T-cell (primary cell): ENCODE measurements around the gene RACGAP1. TPM values are rescaled to one million over a fixed set of nuclear protein-coding genes. Genes with fewer than 3 reads are reported as not detected.

Experiments
- ATAC-seq, 4 experiments: fragments of 200-7000 bp in 3 of 4; fragments of 150-1000 bp in 1 of 4; cut with Tn5 transposase; replicated peaks in 1 of 4; 1 replicate in 3 of 4; 2 replicates in 1 of 4; pipeline ENCODE4 v1.10.0; 2021; ENCODE audit warnings: moderate library complexity in 3 of 4, mild to moderate bottlenecking in 2 of 4, moderate number of reproducible peaks in 1 of 4
- CTCF ChIA-PET, 2 donors: fragments of 300-600 bp; sonication (Branson Sonifier 250); formaldehyde crosslinking; loops; one replicate each; lab custom pipeline; 2022; ENCODE audit warnings: antibody characterized with exemption in 2 of 2; lab: Charles Lee
- POLR2A ChIA-PET, 2 donors: fragments of 300-600 bp; sonication (Branson Sonifier 250); formaldehyde crosslinking; loops; one replicate each; lab custom pipeline; 2022; ENCODE audit warnings: antibody characterized with exemption in 2 of 2; lab: Charles Lee
- DNase-seq, 35 experiments: peaks; one replicate each; pipeline versions ENCODE4 v3.0.0 to v3.0.0-alpha.2; 2013 to 2023
- H3K27ac ChIP-seq: one replicate; pipeline ENCODE4 v1.5.1; 2013; ENCODE audit warnings: low read length
- H3K27me3 ChIP-seq, 2 experiments: replicated peaks in 1 of 2; 1 replicate in 1 of 2; 2 replicates in 1 of 2; pipeline versions ENCODE4 v1.6.1 to v1.7.0; 2013; ENCODE audit warnings: low read length in 1 of 2, mixed read lengths in 1 of 2; ENCODE audit not compliant: control insufficient read depth in 2 of 2, insufficient read depth in 2 of 2; ENCODE audit errors: extremely low read depth in 1 of 2
- H3K36me3 ChIP-seq, 2 donors: 1 replicate in 1 of 2; 2 replicates in 1 of 2; pipeline versions ENCODE4 v1.6.1 to v1.7.0; 2013; ENCODE audit warnings: low read length in 1 of 2; ENCODE audit not compliant: control insufficient read depth in 2 of 2, insufficient read depth in 1 of 2; ENCODE audit errors: extremely low read depth in 1 of 2
- H3K4me1 ChIP-seq, 2 experiments: 1 replicate in 1 of 2; 2 replicates in 1 of 2; pipeline versions ENCODE4 v1.6.1 to v1.7.0; 2013; ENCODE audit warnings: low read length in 2 of 2, mixed read lengths in 1 of 2; ENCODE audit not compliant: insufficient read depth in 2 of 2, control insufficient read depth in 1 of 2; ENCODE audit errors: extremely low read depth in 1 of 2
- H3K4me3 ChIP-seq, 2 donors: 1 replicate in 1 of 2; 2 replicates in 1 of 2; pipeline versions ENCODE4 v1.5.1 to v1.7.0; 2013; ENCODE audit warnings: mild to moderate bottlenecking in 2 of 2, low read length in 1 of 2, moderate library complexity in 1 of 2; ENCODE audit not compliant: control insufficient read depth in 1 of 2; ENCODE audit errors: extremely low read depth in 1 of 2
- H3K9me3 ChIP-seq: 2 replicates; pipeline ENCODE4 v1.7.0; 2013
- H3K27ac Mint-ChIP-seq, 2 donors: one replicate each; pipeline ENCODE4 v1.8.0; 2020 to 2021; ENCODE audit warnings: mild to moderate bottlenecking in 2 of 2, mixed read lengths in 2 of 2
- H3K27me3 Mint-ChIP-seq, 2 donors: one replicate each; pipeline ENCODE4 v1.8.0; 2021 to 2022; ENCODE audit warnings: mixed read lengths in 2 of 2
- H3K36me3 Mint-ChIP-seq: one replicate; pipeline ENCODE4 v1.8.0; 2021; ENCODE audit warnings: mixed read lengths
- H3K4me1 Mint-ChIP-seq, 3 donors: one replicate each; pipeline ENCODE4 v1.8.0; 2020 to 2022; ENCODE audit warnings: mixed read lengths in 3 of 3, mild to moderate bottlenecking in 1 of 3
- H3K4me3 Mint-ChIP-seq, 3 donors: one replicate each; pipeline ENCODE4 v1.8.0; 2020 to 2022; ENCODE audit warnings: mild to moderate bottlenecking in 3 of 3, mixed read lengths in 3 of 3, moderate library complexity in 3 of 3
- H3K9me3 Mint-ChIP-seq, 3 donors: one replicate each; pipeline ENCODE4 v1.8.0; 2020 to 2022; ENCODE audit warnings: mixed read lengths in 3 of 3
- WGBS: methylation state at CpG from one replicate; pipeline ENCODE4 v1.1.5; 2013; ENCODE audit warnings: missing lambda C conversion rate; ENCODE audit not compliant: insufficient coverage; 5-methylcytosine and 5-hydroxymethylcytosine counted together
- total RNA-seq, 35 experiments: library from RNA in 6 of 35; stranded (reverse) in 6 of 35; fragments of 120-200 nt in 1 of 35; gene quantifications; one replicate each; pipeline versions ENCODE4 v1.2.1 to v1.2.4 and lab custom pipeline; 2013 to 2026

The RACGAP1 gene
- total RNA-seq, 5 donors from 2014 or later (not counting 1 experiment from before 2014, with no cell fraction given): 5.5 to 14.8 (median 13.9) TPM

DNA sequence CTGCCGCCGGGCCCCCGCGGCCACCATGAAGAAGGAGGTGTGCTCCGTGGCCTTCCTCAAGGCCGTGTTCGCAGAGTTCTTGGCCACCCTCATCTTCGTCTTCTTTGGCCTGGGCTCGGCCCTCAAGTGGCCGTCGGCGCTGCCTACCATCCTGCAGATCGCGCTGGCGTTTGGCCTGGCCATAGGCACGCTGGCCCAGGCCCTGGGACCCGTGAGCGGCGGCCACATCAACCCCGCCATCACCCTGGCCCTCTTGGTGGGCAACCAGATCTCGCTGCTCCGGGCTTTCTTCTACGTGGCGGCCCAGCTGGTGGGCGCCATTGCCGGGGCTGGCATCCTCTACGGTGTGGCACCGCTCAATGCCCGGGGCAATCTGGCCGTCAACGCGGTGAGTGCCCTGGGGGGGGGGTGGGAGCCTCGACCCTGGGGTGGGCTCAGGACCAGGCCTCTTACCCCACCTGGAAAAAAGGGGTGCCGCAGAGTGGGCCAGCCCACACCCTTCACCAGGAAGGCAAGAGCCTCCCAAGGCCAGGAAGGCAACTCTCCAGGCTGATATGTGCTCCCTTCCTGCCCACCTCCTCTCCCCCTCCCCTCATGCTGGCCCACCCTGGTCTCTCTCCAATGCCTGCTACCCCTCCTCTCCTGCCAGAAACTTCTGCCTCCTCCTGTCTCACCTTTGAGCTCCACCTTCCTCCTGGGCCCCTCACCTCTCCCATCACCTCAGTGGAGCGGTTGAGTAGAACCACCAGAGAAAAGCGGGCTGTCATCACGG is 63.1 kb downstream of the RACGAP1 start:
- ATAC-seq: no peak
- H3K27ac Mint-ChIP-seq: no peak overlapping the region
- no peaks in the 10 kb centered on the region for H3K36me3 ChIP-seq
- H3K4me3 ChIP-seq: no peak overlapping the region
- H3K27me3 Mint-ChIP-seq: peaks cover 59 to 80% of the 10 kb centered on the region in 2 donors
- no peaks in the 10 kb centered on the region for H3K9me3 ChIP-seq
- no peak for DNase-seq
- POLR2A ChIA-PET: no interaction called here
- peaks cover 0 to 10% of the 10 kb centered on the region in 2 experiments for H3K4me1 ChIP-seq
- no peak overlapping the region for H3K27ac ChIP-seq
- peak overlapping the region in 1 of 3 donors; percentile 41 for H3K4me3 Mint-ChIP-seq
- no peaks in the 10 kb centered on the region for H3K36me3 Mint-ChIP-seq
- no peaks in the 10 kb centered on the region for H3K9me3 Mint-ChIP-seq
- peaks cover 7 to 87% of the 10 kb centered on the region in 2 experiments for H3K27me3 ChIP-seq
- CTCF ChIA-PET: interaction anchor here in 1 of 2 donors (0.6 kb wide), 1 partner anchor 1785 kb away, joined by 4 read pairs; no protein-coding TSS in a partner anchor
- 49% methylated on average over 34 of the region's 37 CpGs for WGBS
- H3K4me1 Mint-ChIP-seq: peaks cover 7 to 14% (median 13%) of the 10 kb centered on the region in 3 donors

DNA sequence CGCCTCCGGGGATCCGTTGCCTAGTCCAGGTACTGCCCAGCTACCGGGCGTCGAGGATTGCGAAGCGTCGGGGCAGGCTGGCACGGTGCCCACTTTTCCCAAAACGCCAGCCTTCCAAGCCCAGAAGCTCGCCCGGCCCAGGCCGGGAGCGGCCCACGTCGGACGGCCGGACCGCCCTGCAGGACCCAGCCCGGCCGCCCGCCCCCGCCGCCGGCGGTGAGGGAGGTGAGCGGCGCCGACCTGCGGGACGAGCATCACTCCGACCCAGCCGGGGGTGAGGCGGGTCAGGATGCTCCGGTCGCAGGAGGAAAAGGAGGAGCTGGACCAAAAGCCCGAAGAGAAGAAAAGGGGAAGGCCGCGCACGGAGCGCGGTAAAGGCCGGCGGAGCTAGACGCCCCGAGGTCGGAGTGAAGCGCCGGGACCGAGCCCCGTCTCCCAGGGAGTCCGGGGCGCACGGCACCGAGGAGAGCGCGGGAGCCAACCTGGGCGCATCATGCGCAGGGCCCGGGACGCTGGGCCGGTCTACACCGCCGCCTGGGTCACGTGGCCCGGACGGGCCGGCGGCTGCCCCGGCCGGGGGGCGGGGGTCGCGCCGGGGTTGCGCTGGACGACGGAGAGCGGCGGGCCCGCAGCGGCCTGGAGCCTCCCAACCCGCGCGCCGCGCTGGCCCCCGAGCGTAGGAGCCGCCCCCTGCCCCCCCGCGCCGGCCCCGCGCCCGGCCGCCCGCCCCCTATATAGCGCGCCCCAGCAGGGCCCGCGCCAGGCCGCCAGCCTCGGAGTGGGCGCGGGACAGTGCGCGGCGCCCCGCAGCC is 64.0 kb downstream of the RACGAP1 start, which contains the start of gene AQP5:
Gene AQP5 (plus strand): TSS at position 762 of the 812 bp plus-strand sequence. CDS start 146 bp downstream, outside the sequence.
- ATAC-seq (no peak), DNase-seq (no peak)
- no peaks in the 10 kb centered on the region for H3K9me3 Mint-ChIP-seq
- POLR2A ChIA-PET: no interaction called here
- H3K4me1 Mint-ChIP-seq: peaks cover 5 to 10% (median 9%) of the 10 kb centered on the region in 3 donors
- H3K27ac ChIP-seq: no peak within 1 kb of the TSS
- peak within 1 kb of the TSS in 2 of 3 donors; percentile 50 to 59 for H3K4me3 Mint-ChIP-seq
- no peak within 1 kb of the TSS for H3K4me3 ChIP-seq
- no peaks in the 10 kb centered on the region for H3K36me3 Mint-ChIP-seq
- 6% methylated on average over 101 of the region's 111 CpGs for WGBS
- H3K36me3 ChIP-seq: no peaks in the 10 kb centered on the region
- no peaks in the 10 kb centered on the region for H3K9me3 ChIP-seq
- H3K27me3 Mint-ChIP-seq: peaks cover 66 to 81% of the 10 kb centered on the region in 2 donors
- CTCF ChIA-PET: no interaction called here
- H3K27me3 ChIP-seq: peaks cover 7 to 88% of the 10 kb centered on the region in 2 experiments
- H3K4me1 ChIP-seq: peaks cover 0 to 4% of the 10 kb centered on the region in 2 experiments
- peak within 1 kb of the TSS in 1 of 2 donors; percentile 31 for H3K27ac Mint-ChIP-seq

DNA sequence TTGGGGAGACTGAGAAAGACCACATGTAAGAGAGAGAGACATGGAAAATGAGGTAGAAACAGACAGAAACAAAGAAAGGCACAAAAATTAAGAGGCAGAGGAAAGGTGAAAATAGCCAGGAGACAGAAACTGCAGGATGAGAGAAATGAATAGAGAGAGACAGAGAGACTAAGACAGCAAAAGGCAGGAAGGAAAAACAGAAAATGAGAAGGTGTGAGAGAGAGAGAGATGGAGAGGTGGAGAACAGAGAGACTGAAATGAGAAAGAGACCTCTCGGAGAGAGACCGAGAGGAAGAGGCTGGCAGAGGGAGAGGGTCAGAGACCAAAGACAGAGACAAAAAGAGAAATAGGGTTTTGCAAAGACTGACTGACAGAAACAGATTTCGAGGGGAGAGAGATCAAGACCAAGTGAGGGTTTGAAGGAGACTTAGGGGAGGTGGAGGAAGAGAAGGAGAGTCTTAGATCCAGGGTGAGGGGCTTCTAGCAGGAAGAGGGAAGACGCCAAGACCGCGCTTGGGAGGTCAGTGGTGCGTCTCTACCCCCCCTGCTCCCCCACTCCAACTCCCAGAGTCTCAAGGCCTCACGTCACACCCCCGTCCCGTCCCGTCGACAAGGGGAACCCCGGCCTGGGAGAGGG is 64.7 kb downstream of the RACGAP1 start:
- peak overlapping the region in 1 of 2 donors; percentile 31 for H3K27ac Mint-ChIP-seq
- 33% methylated on average over 9 of the region's 13 CpGs for WGBS
- Histone ChIP-seq H3K36me3 (no peaks in the 10 kb centered on the region), H3K4me3 (no peak overlapping the region), H3K27ac (no peak overlapping the region), H3K9me3 (no peaks in the 10 kb centered on the region), H3K27me3 (peaks cover 7 to 88% of the 10 kb centered on the region in 2 experiments), H3K4me1 (peaks cover 0 to 4% of the 10 kb centered on the region in 2 experiments)
- no peak for ATAC-seq
- peaks cover 5 to 10% (median 9%) of the 10 kb centered on the region in 3 donors for H3K4me1 Mint-ChIP-seq
- no peaks in the 10 kb centered on the region for H3K9me3 Mint-ChIP-seq
- H3K4me3 Mint-ChIP-seq: peak overlapping the region; percentile 10 to 59 (median 50)
- peaks cover 67 to 81% of the 10 kb centered on the region in 2 donors for H3K27me3 Mint-ChIP-seq
- DNase-seq: no peak
- no peaks in the 10 kb centered on the region for H3K36me3 Mint-ChIP-seq
- ChIA-PET POLR2A (no interaction called here), CTCF (no interaction called here)

DNA sequence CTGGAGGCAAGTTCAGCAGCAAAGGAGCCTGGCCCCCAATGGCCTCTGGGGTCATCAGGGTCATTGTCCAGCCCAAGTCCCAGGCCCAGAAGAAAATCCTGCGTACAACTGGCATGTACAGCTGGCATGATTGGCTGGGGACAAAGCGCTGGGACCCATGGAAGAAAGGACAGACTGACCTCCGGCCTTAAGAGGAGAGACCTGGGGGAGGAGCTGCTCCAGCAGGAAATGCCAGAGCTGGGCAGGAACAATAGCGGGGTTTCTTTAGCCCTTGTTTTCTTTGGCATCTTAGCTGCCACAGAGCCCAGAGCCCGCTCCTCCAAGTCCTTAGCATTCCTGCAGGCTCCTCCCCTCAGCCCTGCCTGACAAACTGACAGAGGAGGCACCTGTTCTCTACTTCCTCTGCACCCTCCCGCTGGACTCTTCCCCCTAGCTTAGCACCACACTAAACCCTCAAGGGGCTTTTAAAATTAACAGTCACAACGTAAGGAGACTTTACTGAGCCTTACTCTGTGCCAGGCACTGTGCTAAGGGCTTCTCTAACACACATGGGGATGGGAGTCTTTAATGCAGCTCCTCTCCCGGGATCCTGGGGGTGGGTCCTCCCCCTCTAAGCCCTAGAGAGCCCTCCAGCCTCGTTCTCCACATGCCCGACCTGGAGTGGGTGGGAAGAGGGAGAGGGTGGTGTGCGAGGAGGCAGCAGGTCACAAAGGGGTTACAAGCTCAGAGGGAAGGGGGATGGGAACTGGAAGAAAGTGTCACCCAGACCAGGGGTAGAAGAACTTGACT is 65.4 kb downstream of the RACGAP1 start:
- Histone ChIP-seq H3K36me3 (no peaks in the 10 kb centered on the region), H3K9me3 (no peaks in the 10 kb centered on the region), H3K27me3 (peaks cover 8 to 89% of the 10 kb centered on the region in 2 experiments), H3K4me1 (peaks cover 0 to 4% of the 10 kb centered on the region in 2 experiments), H3K27ac (no peak overlapping the region), H3K4me3 (no peak overlapping the region)
- no peak for DNase-seq
- Mint-ChIP-seq H3K4me3 (peak overlapping the region in 1 of 3 donors; percentile 59), H3K9me3 (no peaks in the 10 kb centered on the region), H3K4me1 (peaks cover 5 to 11% (median 9%) of the 10 kb centered on the region in 3 donors), H3K36me3 (no peaks in the 10 kb centered on the region), H3K27ac (no peak overlapping the region), H3K27me3 (peaks cover 64 to 78% of the 10 kb centered on the region in 2 donors)
- WGBS: 29% methylated on average over 6 of the region's 11 CpGs
- no peak for ATAC-seq
- ChIA-PET POLR2A (no interaction called here), CTCF (no interaction called here)

DNA sequence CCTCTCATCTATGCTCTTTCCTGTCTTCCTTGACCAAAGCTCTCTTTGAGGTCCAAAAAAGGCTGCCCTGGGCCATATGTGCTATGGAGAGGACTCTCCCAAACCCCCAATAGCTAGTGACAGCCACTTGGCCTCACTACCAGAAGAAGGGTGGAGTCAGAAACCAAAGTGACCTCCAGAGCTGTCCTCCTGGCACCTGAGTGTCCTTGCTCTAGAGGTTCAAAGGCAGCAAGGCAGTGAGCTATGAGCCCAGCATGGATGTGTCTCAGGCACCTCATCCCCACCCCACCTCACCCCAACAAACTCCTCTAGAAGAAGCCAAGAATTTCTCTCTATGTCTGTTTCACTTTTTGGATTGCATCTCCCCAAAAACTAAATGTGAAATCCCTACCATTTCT is 67.7 kb downstream of the RACGAP1 start:
- POLR2A ChIA-PET: no interaction called here
- H3K4me3 ChIP-seq: no peak overlapping the region
- H3K36me3 ChIP-seq: no peaks in the 10 kb centered on the region
- H3K4me3 Mint-ChIP-seq: no peak overlapping the region
- no peak overlapping the region for H3K27ac ChIP-seq
- H3K36me3 Mint-ChIP-seq: no peaks in the 10 kb centered on the region
- H3K9me3 ChIP-seq: no peaks in the 10 kb centered on the region
- peaks cover 62 to 77% of the 10 kb centered on the region in 2 donors for H3K27me3 Mint-ChIP-seq
- H3K27ac Mint-ChIP-seq: no peak overlapping the region
- peaks cover 0 to 4% of the 10 kb centered on the region in 2 experiments for H3K4me1 ChIP-seq
- ATAC-seq: no peak
- no peaks in the 10 kb centered on the region for H3K9me3 Mint-ChIP-seq
- H3K27me3 ChIP-seq: peaks cover 16 to 87% of the 10 kb centered on the region in 2 experiments
- no peak for DNase-seq
- CTCF ChIA-PET: interaction anchor here in 1 of 2 donors (1.0 kb wide), 1 partner anchor 12 kb away, joined by 4 read pairs; no protein-coding TSS in a partner anchor
- peaks cover 5 to 12% (median 9%) of the 10 kb centered on the region in 3 donors for H3K4me1 Mint-ChIP-seq
